IMR-90 (cell line): ENCODE results near the gene SLX9. TPM values are rescaled to one million over a fixed set of nuclear protein-coding genes. Genes with fewer than 3 reads are reported as not detected.

ENCODE experiments used
- ATAC-seq: fragments of 200-7000 bp; cut with Tn5 transposase; 2 replicates; pipeline ENCODE4 v1.9.1; 2020; ENCODE audit warnings: low read depth, mild to moderate bottlenecking, moderate library complexity
- BruUV-seq: library from RNA; stranded (reverse); fragments of 400-500 nt; replicated peaks from 2 replicates; lab custom pipeline; 2021; lab: Mats Ljungman, UMichigan
- CTCF ChIA-PET: fragments of 300-600 bp; formaldehyde crosslinking; extraction: SDS; loops from one replicate; lab custom pipeline; 2021; ENCODE audit warnings: antibody characterized with exemption; lab: Yijun Ruan, JAX
- POLR2A ChIA-PET: fragments of 300-600 bp; sonication (Branson Sonifier 250); formaldehyde crosslinking; loops from one replicate; lab custom pipeline; 2022; ENCODE audit warnings: antibody characterized with exemption; ENCODE audit not compliant: unreplicated experiment; lab: Charles Lee
- DNase-seq: peaks from one replicate; pipeline ENCODE4 v3.0.0; 2013
- H2AFZ ChIP-seq: replicated peaks from 2 replicates; pipeline ENCODE3; 2013; ENCODE audit warnings: low read length, mild to moderate bottlenecking; ENCODE audit not compliant: poor library complexity
- H2AK5ac ChIP-seq: 2 replicates; pipeline ENCODE4 v1.6.1; 2013; ENCODE audit warnings: low read depth, low read length, inconsistent platforms
- H2AK9ac ChIP-seq: replicated peaks from 2 replicates; pipeline ENCODE3; 2013; ENCODE audit warnings: mild to moderate bottlenecking, low read depth, low read length, moderate library complexity; ENCODE audit not compliant: poor library complexity
- H2BK120ac ChIP-seq: 2 replicates; pipeline ENCODE4 v1.6.1; 2013; ENCODE audit warnings: low read depth, low read length, inconsistent platforms
- H2BK15ac ChIP-seq: 3 replicates; pipeline ENCODE4 v1.6.1; 2013; ENCODE audit warnings: low read depth, low read length, inconsistent platforms
- H2BK20ac ChIP-seq: 2 replicates; pipeline ENCODE4 v1.6.1; 2013; ENCODE audit warnings: low read depth, mild to moderate bottlenecking, inconsistent platforms, low read length, moderate library complexity
- H2BK5ac ChIP-seq: 2 replicates; pipeline ENCODE4 v1.6.1; 2013; ENCODE audit warnings: mild to moderate bottlenecking, low read depth, low read length, inconsistent platforms; ENCODE audit not compliant: poor library complexity, severe bottlenecking
- H3K14ac ChIP-seq: replicated peaks from 2 replicates; pipeline ENCODE4 v1.6.1; 2013; ENCODE audit warnings: low read depth, low read length, inconsistent platforms
- H3K18ac ChIP-seq: 2 replicates; pipeline ENCODE4 v1.6.1; 2013; ENCODE audit warnings: low read depth, low read length, control low read depth
- H3K23ac ChIP-seq: 2 replicates; pipeline ENCODE4 v1.6.1; 2013; ENCODE audit warnings: low read depth, low read length, inconsistent platforms
- H3K27ac ChIP-seq: 2 replicates; pipeline ENCODE4 v1.5.1; 2013; ENCODE audit warnings: mild to moderate bottlenecking, control low read depth, low read length; ENCODE audit not compliant: insufficient read depth
- H3K27me3 ChIP-seq: 2 replicates; pipeline ENCODE4 v1.6.1; 2013; ENCODE audit warnings: low read length; ENCODE audit not compliant: control insufficient read depth, insufficient read depth
- H3K36me3 ChIP-seq: 2 replicates; pipeline ENCODE4 v1.6.1; 2013; ENCODE audit warnings: low read length, mixed read lengths; ENCODE audit not compliant: control insufficient read depth, insufficient read depth
- H3K4ac ChIP-seq: 2 replicates; pipeline ENCODE4 v1.6.1; 2013; ENCODE audit warnings: low read depth, low read length, inconsistent platforms
- H3K4me1 ChIP-seq: 2 replicates; pipeline ENCODE4 v1.6.1; 2013; ENCODE audit warnings: low read length, mixed read lengths; ENCODE audit not compliant: control insufficient read depth, insufficient read depth
- H3K4me2 ChIP-seq: 2 replicates; pipeline ENCODE4 v1.6.1; 2013; ENCODE audit warnings: low read depth, mild to moderate bottlenecking, control low read depth, low read length, moderate library complexity
- H3K4me3 ChIP-seq: 2 replicates; pipeline ENCODE4 v1.5.1; 2013; ENCODE audit warnings: low read depth, mild to moderate bottlenecking, control low read depth, low read length, moderate library complexity; ENCODE audit not compliant: insufficient read depth
- H3K56ac ChIP-seq: 2 replicates; pipeline ENCODE4 v1.6.1; 2013; ENCODE audit warnings: low read length, inconsistent platforms; ENCODE audit not compliant: insufficient read depth; ENCODE audit errors: extremely low read depth
- H3K79me1 ChIP-seq, 2 experiments: 2 replicates each; pipeline ENCODE4 v1.6.1; 2013; ENCODE audit warnings: low read length in 2 of 2, inconsistent platforms in 1 of 2, low read depth in 1 of 2
- H3K9ac ChIP-seq: 2 replicates; pipeline ENCODE4 v1.6.1; 2013; ENCODE audit warnings: low read depth, low read length, control low read depth
- H3K9me1 ChIP-seq: 2 replicates; pipeline ENCODE4 v1.6.1; 2013; ENCODE audit warnings: low read length, inconsistent platforms; ENCODE audit not compliant: insufficient read depth
- H3K9me3 ChIP-seq: 2 replicates; pipeline ENCODE4 v1.6.1; 2013; ENCODE audit warnings: low read length; ENCODE audit not compliant: control insufficient read depth, insufficient read depth
- H4K20me1 ChIP-seq: 2 replicates; pipeline ENCODE4 v1.6.1; 2013; ENCODE audit warnings: low read length, inconsistent platforms; ENCODE audit not compliant: insufficient read depth
- H4K5ac ChIP-seq: 2 replicates; pipeline ENCODE4 v1.6.1; 2013; ENCODE audit warnings: mild to moderate bottlenecking, low read depth, low read length, control low read depth
- H4K8ac ChIP-seq, 2 experiments: 2 replicates each; pipeline ENCODE4 v1.6.1; 2013; ENCODE audit warnings: low read depth in 2 of 2, low read length in 2 of 2, control low read depth in 1 of 2, inconsistent platforms in 1 of 2
- H4K91ac ChIP-seq: 2 replicates; pipeline ENCODE4 v1.6.1; 2013; ENCODE audit warnings: low read depth, low read length, inconsistent platforms; ENCODE audit not compliant: insufficient read depth
- CHD1 ChIP-seq: IDR thresholded peaks from 2 replicates; pipeline ENCODE4 v1.6.1; 2012; ENCODE audit warnings: low read depth, low read length, improper control_type of control experiment
- FOS ChIP-seq: fragments of 150-350 bp; IDR thresholded peaks from 2 replicates; pipeline ENCODE4 v1.6.1; 2016; ENCODE audit warnings: low read depth, low read length
- MAZ ChIP-seq: IDR thresholded peaks from 2 replicates; pipeline ENCODE4 v1.6.1; 2012; ENCODE audit warnings: low read depth, mild to moderate bottlenecking, low read length, improper control_type of control experiment, moderate library complexity, borderline replicate concordance
- MXI1 ChIP-seq: IDR thresholded peaks from 2 replicates; pipeline ENCODE4 v1.6.1; 2012; ENCODE audit warnings: low read depth, mild to moderate bottlenecking, low read length, moderate library complexity, borderline replicate concordance
- RFX5 ChIP-seq: IDR thresholded peaks from 2 replicates; pipeline ENCODE4 v1.8.0; 2012; ENCODE audit warnings: low read depth, mild to moderate bottlenecking, low read length, moderate library complexity
- SMC3 ChIP-seq: fragments of 150-350 bp; IDR thresholded peaks from 2 replicates; pipeline ENCODE4 v1.6.1; 2016; ENCODE audit warnings: low read depth, mild to moderate bottlenecking, antibody characterized with exemption, low read length, moderate library complexity
- WGBS, 2 experiments: methylation state at CpG; one replicate each; pipeline versions ENCODE4 v1.1.5 to v1.1.7; 2013; ENCODE audit warnings: missing lambda C conversion rate in 2 of 2; ENCODE audit not compliant: insufficient read length in 1 of 2; ENCODE audit errors: extremely low coverage in 2 of 2; 5-methylcytosine and 5-hydroxymethylcytosine counted together
- dilution Hi-C: fragments of 300-500 bp; cut with HindIII; formaldehyde crosslinking; loops from one replicate; pipeline ENCODE4 v1.14.3; 2018; ENCODE audit warnings: low sequenced_read_pairs; ENCODE audit not compliant: unreplicated experiment
- in situ Hi-C: fragments of 300-500 bp; cut with MboI; formaldehyde crosslinking; loops from 3 replicates; pipeline ENCODE4 v1.14.3; 2019; ENCODE audit warnings: low sequenced_read_pairs, inconsistent platforms, mixed read lengths
- intact Hi-C: fragments of 100-400 bp; cut with micrococcal nuclease; formaldehyde crosslinking; loops from 2 replicates; pipeline ENCODE4 v1.10.0; 2022
- polyA plus RNA-seq, 3 experiments: library from polyadenylated mRNA; depleted of rRNA; stranded (reverse); fragments of >200 nt; gene quantifications; 2 replicates each; pipeline ENCODE4 v1.2.3, GENCODE V29; 2012; ENCODE audit warnings: low replicate concordance in 1 of 3
- total RNA-seq: library from RNA; depleted of rRNA; stranded (reverse); fragments of >200 nt; gene quantifications from 2 replicates; pipeline ENCODE4 v1.2.3, GENCODE V29; 2012
- TF ChIP-seq, protein P1 (sequence below): fragments of 150-350 bp; IDR thresholded peaks from 2 replicates; pipeline ENCODE4 v1.6.1; 2016; ENCODE audit warnings: low read depth, mild to moderate bottlenecking, low read length, moderate library complexity, borderline replicate concordance

SLX9 gene
- total and polyA plus RNA-seq, 2 of the 4 experiments (the other 2 are of a cell fraction): 10.4 to 21.7 TPM

- peak overlapping the region; percentile 70 for H2AK5ac ChIP-seq
- H3K14ac ChIP-seq: no peak overlapping the region
- no peaks in the 10 kb centered on the region for H3K27me3 ChIP-seq
- ATAC-seq: no peak
- H3K27ac ChIP-seq: no peak overlapping the region
- no peak overlapping the region for H3K4me2 ChIP-seq
- H3K79me1 ChIP-seq: no peaks in the 10 kb centered on the region
- TF ChIP-seq FOS: no peak
- no peak for TF ChIP-seq CHD1
- no peak for TF ChIP-seq MAZ
- TF ChIP-seq, protein P1, sequence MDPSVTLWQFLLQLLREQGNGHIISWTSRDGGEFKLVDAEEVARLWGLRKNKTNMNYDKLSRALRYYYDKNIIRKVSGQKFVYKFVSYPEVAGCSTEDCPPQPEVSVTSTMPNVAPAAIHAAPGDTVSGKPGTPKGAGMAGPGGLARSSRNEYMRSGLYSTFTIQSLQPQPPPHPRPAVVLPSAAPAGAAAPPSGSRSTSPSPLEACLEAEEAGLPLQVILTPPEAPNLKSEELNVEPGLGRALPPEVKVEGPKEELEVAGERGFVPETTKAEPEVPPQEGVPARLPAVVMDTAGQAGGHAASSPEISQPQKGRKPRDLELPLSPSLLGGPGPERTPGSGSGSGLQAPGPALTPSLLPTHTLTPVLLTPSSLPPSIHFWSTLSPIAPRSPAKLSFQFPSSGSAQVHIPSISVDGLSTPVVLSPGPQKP: no peak
- TF ChIP-seq RFX5: no peak
- no peak for TF ChIP-seq SMC3
- TF ChIP-seq MXI1: no peak
- ChIA-PET POLR2A (no interaction called here), CTCF (no interaction called here)
- H2AK9ac ChIP-seq: peak overlapping the region; percentile 5
- H4K8ac ChIP-seq: no peak overlapping the region
- 86% methylated on average over 18 of the region's 28 CpGs; no CpG with 5 or more reads in 1 of the 2 experiments for WGBS, 2 experiments
- H3K4me1 ChIP-seq: peaks cover 5% of the 10 kb centered on the region
- no peak for DNase-seq
- peak overlapping the region; percentile 43; the same call in 1 of the 2 replicates for H2BK20ac ChIP-seq
- H3K9me1 ChIP-seq: peaks cover 6% of the 10 kb centered on the region
- no TSS peak for BruUV-seq
- dilution Hi-C loops (no loop called here), in situ Hi-C loops (no loop called here), intact Hi-C loops (no loop called here)
- no peak overlapping the region for H2AFZ ChIP-seq
- peak overlapping the region; percentile 43; the same call in 1 of the 2 replicates for H4K91ac ChIP-seq
- H3K56ac ChIP-seq: no peak overlapping the region
- H3K4ac ChIP-seq: 0 out of 2 replicates have a peak overlapping the region, but pooled peaks have one; percentile 35
- H3K18ac ChIP-seq: no peak overlapping the region
- H3K4me3 ChIP-seq: no peak overlapping the region
- no peak overlapping the region for H2BK5ac ChIP-seq
- H4K20me1 ChIP-seq: no peaks in the 10 kb centered on the region; the same call in 1 of the 2 replicates
- peak overlapping the region; percentile 64; the same call in 1 of the 2 replicates for H2BK120ac ChIP-seq
- H3K9me3 ChIP-seq: peaks cover 5% of the 10 kb centered on the region
- H4K5ac ChIP-seq: no peak overlapping the region
- H3K9ac ChIP-seq: no peak overlapping the region
- H2BK15ac ChIP-seq: 0 out of 3 replicates have a peak overlapping the region, but pooled peaks have one; percentile 7
- H3K23ac ChIP-seq: no peak overlapping the region
- H3K36me3 ChIP-seq: no peaks in the 10 kb centered on the region
Observed at GRCh38 chr21:45020629-45021427, 81.0 kb downstream of the SLX9 start.
